HG02981 (cell line): ENCODE measurements around the gene CKAP4.

ENCODE experiments used
- ATAC-seq: cut with Tn5 transposase; IDR thresholded peaks from one replicate; pipeline ENCODE4 v1.9.1; 2021; ENCODE audit warnings: mild to moderate bottlenecking, moderate library complexity; ENCODE audit not compliant: unreplicated experiment

The CKAP4 gene

DNA sequence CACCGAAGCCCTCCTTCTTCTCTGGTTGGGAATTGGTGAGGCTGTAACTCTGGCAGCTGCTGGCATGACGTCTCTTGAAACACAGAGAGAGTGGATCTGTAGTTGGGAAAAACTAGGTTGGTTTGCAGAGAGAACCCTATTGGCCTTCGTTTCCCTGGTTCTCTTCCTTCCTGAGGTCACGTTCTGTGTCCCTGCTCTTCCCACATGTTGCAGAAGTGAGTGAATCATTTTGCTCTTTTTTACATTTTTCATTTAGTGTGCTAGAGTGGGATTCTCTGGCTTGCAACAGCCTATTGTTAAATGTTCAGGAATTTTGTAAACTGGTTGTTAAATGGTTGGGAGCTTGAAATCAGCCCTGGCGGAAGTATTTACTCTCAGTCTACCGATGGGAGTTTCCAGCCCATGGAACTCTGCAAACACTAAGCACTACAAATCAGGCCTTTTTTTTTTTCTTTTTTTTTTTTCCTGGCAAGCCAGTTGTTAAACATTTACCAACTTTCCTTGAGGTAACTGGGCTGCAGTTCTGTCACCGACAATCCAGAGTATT, 26.8 kb upstream of the CKAP4 start:
- ATAC-seq: no peak

DNA sequence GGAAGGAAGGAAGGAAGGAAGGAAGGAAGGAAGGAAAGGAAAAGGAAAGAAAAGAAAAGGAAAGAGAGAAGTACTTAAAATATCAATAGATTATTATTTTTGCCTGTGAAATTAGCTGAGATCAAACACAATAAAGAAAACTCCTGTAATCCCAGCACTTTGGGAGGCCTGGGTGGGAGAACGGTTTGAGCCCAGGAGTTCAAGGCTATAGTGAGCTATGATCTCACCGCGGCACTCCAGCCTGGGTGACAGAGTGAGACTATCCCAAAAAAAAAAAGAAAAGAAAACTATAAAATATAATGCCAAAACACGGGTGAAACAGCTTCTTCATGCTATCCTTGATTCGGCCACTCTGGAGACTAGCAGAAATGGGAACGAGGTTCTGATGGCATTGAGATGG, 26.2 kb upstream of the CKAP4 start:
- ATAC-seq: no peak

DNA sequence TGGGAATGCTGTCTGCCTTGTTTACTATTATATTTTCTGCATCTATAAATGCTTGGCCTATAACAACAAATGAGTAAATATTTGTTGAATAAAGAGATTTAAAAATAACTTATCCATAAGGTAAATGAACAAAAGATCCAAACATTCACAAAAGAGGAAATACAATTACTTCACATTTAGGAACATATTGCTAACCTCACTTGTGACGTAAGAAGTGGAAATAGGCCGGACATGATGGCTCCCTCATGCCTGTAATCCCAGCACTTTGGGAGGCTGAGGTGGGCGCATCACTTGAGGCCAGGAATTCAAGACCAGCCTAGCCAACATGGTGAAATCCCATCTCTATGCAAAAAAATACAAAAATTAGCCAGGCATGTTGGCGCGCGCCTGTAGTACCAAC, 25.7 kb upstream of the CKAP4 start:
- ATAC-seq: no peak

DNA sequence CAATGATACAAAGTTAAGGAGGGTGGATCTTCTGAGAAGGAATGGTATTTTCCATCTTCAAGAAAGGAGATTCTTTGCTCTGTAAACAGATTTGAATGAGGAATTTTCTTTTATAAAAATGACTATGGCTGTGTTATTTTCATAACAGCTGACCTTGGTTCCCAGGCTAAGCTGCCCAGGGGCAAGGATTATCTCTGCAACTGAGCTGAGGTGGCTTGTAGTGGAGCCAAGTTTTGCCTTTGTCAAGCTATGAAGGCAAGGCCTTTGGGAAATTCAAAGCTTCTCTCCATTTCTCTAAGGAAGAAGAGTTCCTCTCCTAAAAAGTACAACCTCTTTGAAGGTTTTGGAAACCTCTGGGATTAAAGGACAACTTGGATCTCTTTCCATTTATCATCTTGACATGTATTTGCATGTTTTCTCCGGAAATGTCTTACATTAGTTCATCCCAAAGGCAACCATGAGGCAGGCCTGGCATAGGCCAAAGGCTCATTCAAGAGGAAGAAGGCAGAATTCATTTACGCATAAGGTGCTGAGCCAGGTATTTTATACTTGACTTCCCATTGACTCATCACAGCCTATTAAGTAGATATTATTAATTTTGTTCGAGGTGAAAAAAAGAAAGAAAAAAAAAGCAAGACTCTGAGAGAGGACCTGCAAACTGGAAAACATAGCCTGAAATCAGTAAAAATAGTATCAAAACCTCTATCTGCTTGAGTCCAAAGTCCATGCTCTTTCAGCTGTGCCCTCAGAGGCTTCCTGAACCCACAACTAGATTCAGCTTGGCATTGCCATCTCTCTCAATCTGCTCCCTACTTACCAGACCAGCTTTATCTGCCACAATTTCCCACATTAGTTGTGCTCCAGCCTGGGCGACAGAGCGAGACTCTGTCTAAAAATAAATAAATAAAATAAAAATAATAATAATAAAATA, 24.0 kb upstream of the CKAP4 start:
- ATAC-seq: no peak

DNA sequence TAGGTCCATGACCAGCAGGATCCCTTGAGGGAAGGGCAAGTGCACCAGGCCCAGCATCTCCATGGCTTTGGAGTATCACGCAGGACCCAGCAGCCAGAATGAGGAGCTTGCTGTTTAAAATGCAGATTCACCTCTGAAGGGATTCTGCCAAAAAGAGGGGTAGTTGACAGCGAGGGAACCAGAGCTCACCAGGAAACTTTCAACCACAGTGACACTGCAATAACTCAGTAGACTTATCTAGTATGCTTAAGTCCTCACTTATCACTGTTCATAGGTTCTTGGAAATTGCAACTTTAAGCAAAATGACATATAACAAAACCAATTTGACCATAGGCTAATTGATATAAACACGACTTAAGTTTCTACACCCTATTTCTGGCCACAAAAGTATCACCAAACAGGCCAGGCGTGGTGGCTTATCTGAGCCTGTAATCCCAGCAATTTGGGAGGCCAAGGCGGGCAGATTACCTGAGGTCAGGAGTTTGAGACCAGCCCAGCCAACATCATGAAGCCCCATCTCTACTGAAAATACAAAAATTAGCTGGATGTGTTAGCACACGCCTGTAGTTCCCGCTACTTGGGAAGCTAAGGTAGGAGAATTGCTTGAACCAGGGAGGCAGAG, 21.4 kb upstream of the CKAP4 start:
- no peak for ATAC-seq

DNA sequence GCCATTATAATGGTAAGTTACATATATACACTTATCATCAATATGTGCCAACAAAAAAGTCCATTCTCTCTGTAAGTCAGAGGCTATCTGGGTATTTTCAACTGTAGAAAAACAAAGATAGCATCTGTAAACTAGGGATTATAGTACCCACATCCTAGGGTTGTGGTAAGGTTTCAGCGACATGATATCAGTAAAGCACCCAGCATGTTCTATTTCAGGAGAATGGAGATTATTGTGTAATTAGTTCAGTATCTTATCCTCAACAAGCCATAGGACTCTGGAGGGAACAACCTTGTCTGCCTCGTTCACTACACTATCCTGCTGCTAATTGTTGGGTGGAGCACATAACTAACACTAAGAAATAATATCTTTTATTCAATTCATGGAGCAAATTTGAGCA, 19.7 kb upstream of the CKAP4 start:
- no peak for ATAC-seq

DNA sequence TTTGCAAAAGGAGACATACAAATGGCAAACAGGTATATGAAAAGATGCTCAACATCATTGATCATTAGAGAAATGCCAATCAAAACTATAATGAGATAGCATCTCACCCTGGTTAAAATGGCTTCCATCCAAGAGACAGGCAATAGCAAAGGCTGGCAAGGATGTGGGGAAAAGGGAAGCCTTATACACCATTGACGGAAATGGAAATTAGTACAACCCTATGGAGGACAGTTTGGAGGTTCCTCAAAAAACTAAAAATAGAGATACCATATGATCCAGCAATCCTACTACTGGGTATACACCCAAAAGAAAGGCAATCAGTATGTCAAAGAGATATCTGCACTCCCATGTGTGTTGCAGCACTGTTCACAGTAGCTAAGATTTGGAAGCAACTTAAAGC, 17.3 kb upstream of the CKAP4 start:
- ATAC-seq: no peak

DNA sequence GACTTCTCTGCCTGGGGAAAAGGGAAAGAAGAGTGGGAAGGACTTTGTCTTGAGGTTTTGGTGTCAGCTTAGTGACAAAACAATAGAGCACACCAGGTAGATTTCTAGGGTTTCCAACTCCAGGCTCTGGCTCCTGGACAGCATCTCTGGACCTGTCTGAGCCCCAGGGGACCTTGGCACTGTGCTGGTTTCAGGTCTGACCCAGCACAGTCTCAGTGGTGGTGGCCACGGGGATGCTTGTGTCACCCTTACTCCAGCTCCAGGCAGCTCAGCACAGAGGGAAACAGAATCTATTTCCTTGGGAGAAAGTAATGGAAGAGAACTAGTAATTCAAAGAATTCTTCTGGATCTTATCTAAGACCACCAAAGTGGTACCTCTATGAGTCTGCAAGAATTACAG, 11.1 kb upstream of the CKAP4 start:
- no peak for ATAC-seq

DNA sequence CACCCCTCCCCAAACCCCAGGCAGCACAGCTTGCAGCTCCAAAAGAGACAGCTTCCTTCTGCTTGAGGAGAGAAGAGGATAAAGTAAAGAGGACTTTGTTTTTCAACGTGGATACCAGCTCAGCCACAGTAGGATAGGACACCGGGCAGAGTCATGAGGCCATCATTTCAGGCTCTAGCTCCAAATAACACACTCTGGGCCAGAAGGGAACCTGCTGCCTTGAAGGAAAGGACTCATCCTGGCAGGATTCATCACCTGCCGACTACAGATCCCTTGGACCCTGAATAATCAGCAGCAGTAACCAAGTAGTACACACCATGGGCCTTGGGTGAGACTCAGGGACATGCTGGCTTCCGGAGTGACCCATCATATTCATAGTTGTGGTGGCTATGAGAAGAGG, 10.4 kb upstream of the CKAP4 start:
- ATAC-seq: no peak

DNA sequence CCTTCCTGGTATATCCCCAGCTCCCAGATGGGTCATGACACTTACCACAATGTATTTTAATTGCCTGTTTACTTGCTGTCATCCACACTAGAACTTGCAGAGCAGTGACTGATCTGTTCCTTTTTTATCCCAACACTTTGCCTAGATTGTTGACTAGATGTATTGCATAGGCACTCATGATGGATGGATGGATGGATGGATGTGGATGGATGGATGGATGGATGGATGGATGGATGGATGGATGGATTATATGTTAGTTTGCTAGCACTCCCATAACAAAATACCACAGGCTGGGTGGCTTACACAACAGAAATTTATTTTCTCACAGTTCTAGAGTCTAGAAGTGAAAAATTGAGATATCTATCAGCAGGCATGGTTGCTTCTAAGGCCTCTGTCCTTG, 8.7 kb upstream of the CKAP4 start:
- ATAC-seq: no peak

DNA sequence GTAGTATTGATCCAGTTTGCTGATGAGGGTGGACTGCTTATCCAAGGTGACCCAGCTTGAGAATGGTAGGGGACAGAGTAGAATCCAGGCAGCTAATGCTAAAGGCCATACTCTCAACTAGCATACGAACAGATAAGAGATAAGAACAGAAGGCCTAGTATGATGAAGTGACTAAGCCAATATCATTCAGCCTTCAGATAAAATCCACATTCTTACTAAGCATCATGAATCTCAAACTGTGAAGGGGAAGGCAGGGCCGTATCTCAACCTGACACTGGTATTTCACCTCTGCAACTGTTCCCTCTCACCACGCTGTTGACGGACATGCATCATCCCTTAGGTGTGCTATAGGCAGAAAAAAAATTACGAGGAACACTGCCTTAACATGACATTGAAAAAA, 8.1 kb upstream of the CKAP4 start:
- no peak for ATAC-seq

DNA sequence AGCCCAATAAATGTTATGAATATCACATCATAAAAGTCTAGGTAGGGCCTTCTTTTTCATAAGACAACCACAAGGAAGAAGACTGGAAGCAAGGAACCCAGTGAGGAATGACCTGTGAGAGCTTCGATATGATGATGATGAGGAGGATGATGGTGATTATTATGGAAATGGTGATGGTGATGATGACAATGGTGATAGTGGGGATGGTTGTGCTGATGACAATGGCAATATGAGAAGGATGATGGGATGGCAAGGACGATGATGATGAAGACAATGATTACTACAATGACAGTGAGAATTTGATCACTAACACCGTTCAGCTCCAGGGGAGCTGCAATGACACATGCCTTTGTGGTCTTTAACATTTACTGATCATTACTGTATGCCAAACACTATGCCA, 7.7 kb upstream of the CKAP4 start:
- no peak for ATAC-seq

DNA sequence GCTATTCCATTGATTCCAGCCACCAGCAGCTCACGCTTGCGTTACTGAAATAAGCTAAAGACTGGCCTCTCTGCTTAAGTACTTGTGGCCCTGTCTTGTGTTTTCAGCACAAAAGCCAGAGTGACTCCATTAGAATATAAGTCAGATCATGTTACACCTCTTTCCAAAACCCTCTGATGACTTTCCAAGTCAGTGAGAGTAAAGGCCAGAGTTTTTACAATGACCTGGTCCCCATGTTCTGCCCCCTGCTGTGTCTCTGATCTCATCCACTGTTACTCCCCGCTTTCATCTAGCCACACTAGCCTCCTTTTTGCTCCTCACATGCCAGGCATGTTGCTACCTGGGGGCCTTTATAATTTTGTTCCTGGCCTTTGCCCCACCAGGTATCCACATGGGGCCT, 6.9 kb upstream of the CKAP4 start:
- ATAC-seq: no peak

DNA sequence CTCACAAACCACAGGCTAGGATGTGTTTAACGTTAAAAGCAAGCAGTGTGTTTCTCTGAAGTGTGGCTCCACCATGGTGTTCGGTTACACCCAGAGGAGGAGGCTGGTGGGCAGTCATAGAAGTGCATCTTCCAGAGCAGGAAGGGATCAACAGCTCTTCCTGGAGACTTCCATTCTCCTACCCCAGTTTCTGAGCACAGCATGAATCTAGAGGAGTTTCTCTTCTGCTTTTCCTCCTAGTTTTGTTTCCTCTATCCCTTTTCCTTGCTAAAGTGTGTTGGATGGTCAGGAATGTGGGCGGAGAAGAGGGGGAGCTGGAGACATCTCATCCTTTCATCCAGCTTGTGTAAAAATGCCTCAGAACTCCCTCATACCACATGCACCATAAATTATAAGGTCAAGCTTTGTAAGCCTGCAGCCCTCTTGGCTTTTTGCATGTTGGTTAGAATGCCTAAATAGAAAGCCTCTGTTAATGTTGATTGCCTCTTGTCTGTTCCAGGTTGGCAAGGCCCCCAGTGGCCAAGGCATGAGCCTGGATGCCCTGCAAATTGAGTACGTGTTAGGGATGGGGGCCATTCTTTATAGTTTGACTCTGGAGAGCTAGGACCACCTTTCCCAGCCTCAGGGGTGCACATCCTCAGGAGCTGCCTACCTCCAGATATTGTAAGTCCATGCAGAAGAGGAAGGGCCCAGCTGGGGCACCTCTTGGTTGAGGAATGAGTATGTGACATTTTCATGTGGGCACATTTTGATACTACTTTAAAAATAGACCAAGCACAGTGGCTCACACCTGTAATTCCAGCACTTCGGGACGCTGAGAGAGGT, 4.0 kb upstream of the CKAP4 start:
- ATAC-seq: no peak

DNA sequence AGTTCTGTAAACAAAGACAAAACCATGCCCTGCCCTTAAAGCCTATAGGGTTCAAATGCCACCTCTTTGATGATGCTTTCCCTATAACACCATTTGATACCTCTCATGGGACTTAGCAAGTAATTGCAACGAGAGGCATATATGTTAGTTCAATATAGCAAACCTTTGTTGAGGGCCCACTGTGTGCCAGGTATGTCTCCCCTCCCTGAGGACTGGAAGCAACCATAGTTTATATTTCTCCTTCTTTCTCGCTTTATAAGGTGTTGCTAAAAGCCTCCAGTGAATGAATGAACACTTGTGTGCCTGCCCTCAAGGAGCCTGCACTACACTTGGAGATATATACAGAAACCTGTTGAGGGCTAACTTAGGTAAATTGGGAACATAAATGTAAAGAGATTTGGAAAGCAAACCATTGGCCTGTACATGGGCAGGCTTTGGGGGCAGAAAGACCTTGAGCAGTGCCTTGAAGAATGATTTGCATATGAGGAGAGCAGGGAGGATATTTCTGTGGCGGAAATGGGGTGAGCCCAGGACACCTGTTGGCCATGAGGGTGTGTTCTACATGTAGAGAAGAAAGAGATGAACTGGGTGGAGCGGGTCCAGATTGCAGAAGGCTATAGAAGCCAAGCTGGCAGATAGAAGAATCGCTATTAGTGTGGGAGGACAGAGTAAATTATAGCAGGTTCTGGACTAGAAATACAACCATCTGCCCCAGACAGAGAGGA, 1.8 kb upstream of the CKAP4 start:
- ATAC-seq: peak; percentile 67

DNA sequence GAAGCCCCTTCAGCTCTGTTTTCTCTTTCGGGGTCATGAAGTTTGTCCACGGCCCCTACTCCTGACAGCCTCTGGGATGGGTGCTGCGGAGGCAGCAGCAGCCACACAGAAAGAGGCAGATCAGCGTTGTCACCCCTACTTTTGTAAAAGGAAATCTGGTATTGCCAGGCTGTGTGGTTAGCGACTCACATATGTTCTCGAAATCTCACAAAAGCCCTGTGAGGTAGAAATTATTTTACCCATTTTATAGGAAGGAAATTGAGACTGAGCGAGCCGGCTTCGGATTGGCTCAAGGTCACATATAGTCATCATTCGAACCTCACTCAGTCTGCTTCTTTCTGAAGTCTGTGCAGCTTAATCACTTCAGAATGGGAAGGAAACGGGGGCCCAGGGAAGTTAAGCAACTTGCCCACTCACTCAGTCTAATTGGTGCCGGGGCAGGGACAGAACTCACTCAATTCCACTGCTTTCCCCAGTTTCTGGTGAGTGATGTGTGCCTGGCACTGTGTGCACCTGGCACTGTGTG, 1.1 kb upstream of the CKAP4 start:
- ATAC-seq: no peak

DNA sequence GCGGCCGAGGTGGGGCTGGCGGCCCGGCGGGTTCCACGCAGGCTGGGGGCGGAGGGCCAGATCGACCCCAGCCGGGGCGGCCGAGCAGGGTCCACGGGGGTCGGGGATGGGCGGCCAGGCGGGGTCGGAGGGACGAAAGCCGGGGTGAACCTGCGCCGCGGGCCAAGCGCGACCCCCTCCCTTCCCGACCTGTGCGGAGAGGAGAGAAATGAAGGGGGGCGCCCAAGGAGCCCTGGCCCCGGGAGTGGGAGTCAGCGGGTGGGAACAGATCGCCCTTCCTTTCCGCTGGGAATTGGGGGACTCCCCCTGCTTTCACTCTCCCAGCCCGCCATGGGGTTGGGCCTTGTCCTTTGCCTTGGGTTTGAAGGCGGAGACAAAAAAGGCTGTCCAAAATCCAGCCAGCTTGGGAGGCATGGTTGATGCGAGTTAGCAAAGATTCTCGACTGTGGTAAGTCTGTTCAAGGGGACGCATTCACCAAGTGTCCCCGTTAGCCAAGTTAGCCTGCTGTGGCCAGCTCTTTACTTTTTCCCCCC, 559 bp upstream of the CKAP4 start:
- ATAC-seq: peak; percentile 16

DNA sequence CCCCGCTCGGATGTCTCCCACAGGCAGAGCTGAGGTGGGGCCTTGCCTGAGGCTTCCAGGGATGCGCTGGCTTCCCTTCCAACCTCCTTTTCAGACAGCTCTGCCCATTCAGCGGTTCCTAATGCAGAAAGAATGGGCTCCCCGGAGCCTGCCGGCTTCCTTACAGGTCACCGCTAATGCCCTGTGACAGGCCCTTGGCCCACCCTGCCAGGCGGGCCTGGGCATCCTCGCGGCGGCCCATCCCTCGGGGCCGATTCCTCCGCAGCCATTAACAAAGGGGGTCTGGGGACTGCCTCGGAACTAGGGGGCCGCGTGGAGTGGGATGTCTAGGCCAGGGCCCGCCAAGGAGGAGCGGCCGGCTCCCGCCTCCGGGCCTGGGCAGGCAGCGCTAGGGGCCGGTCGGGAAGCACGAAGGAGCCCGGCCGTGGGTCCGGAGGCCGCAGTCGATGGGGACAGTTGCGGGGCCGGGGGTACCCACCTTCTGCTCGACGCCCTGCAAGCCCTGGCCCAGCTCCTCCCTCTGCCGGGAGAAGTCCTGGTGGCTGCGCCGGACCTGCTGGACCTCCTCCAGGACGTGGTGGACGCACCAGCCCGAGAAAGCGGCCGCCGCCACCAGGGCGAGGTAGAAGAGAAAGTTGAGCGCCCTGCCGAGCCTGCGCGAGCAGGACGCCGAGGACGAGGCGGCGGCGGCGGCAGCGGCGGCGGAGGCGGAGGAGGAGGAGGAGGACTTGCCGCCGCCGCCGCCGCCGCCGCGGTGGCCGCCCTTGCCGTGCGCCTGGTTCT, 738 bp downstream of the CKAP4 start:
- peak; percentile 39 for ATAC-seq

DNA sequence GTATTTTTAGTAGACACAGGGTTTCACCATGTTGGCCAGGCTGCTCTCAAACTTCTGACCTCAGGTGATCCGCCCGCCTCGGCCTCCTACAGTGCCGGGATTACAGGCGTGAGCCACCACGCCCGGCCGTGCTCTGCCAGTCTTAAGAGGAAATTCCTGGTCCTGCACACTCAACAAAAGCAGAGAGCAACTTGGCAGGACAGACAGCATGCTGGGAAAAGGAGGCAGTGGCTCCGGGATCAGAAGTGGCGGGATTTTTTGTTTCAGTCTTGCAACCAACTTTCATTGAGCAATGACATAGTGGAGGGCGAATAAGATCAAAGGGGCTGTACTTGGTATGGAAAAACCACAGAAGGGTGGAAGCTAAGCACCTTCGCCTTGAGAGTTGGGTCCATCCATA, 2.1 kb downstream of the CKAP4 start:
- ATAC-seq: no peak
